ENCODE data around the gene ERICH2.
"Not testable (repeated sequence)": the region's sequence is repeated elsewhere in the genome, so short reads cannot be mapped to it uniquely, and the experiment has no call there.

ERICH2 gene

GRCh38 chr2:170742896-170743529, 27.2 kb upstream of the ERICH2 start:
- no peak overlapping the region for H3K4me3 ChIP-seq (ENCODE audit: low read length)
- H3K4me1 ChIP-seq (ENCODE audit: insufficient read depth, low read length), result no peaks in the 10 kb centered on the region
- peaks cover 10% of the 10 kb centered on the region for H3K27me3 ChIP-seq (ENCODE audit: insufficient read depth, low read length)
- no peak overlapping the region for H2AFZ ChIP-seq (ENCODE audit: low read depth, low read length)
- no peaks in the 10 kb centered on the region for H3K36me3 ChIP-seq (ENCODE audit: insufficient read depth, low read length)
- H3K9me3 ChIP-seq (ENCODE audit: low read length), result no peaks in the 10 kb centered on the region

- no peak overlapping the region for H3K4me3 ChIP-seq (ENCODE audit: low read length)
These were observed 26.5 kb upstream of the ERICH2 start for GRCh38 chr2:170743530-170744239.

GRCh38 chr2:170744248-170745002, 25.8 kb upstream of the ERICH2 start:
- no peaks in the 10 kb centered on the region for H3K4me1 ChIP-seq (ENCODE audit: insufficient read depth, low read length)
- H3K36me3 ChIP-seq (ENCODE audit: insufficient read depth, low read length), result no peaks in the 10 kb centered on the region
- H3K9me3 ChIP-seq (ENCODE audit: low read length), result no peaks in the 10 kb centered on the region
- peaks cover 10% of the 10 kb centered on the region for H3K27me3 ChIP-seq (ENCODE audit: insufficient read depth, low read length)
- H3K4me3 ChIP-seq (ENCODE audit: low read length), result no peak overlapping the region
- no peak overlapping the region for H2AFZ ChIP-seq (ENCODE audit: low read depth, low read length)

More at GRCh38 chr2:170743530-170744239, 26.5 kb upstream of the ERICH2 start:
- H3K36me3 ChIP-seq (ENCODE audit: insufficient read depth, low read length), result no peaks in the 10 kb centered on the region
- no peaks in the 10 kb centered on the region for H3K9me3 ChIP-seq (ENCODE audit: low read length)
- H3K27me3 ChIP-seq (ENCODE audit: insufficient read depth, low read length), result peaks cover 10% of the 10 kb centered on the region
- no peak overlapping the region for H2AFZ ChIP-seq (ENCODE audit: low read depth, low read length)
- no peaks in the 10 kb centered on the region for H3K4me1 ChIP-seq (ENCODE audit: insufficient read depth, low read length)

GRCh38 chr2:170745305-170745704, 24.9 kb upstream of the ERICH2 start:
- Histone ChIP-seq H3K36me3 (ENCODE audit: insufficient read depth, low read length) (no peaks in the 10 kb centered on the region), H3K9me3 (ENCODE audit: low read length) (no peaks in the 10 kb centered on the region), H3K4me3 (ENCODE audit: low read length) (no peak overlapping the region), H3K27me3 (ENCODE audit: insufficient read depth, low read length) (peaks cover 10% of the 10 kb centered on the region), H2AFZ (ENCODE audit: low read depth, low read length) (no peak overlapping the region), H3K4me1 (ENCODE audit: insufficient read depth, low read length) (no peaks in the 10 kb centered on the region)

- no peak overlapping the region for H3K4me3 ChIP-seq (ENCODE audit: low read length)
- H3K9me3 ChIP-seq (ENCODE audit: low read length), result no peaks in the 10 kb centered on the region
- H2AFZ ChIP-seq (ENCODE audit: low read depth, low read length), result no peak overlapping the region
- H3K27me3 ChIP-seq (ENCODE audit: insufficient read depth, low read length), result peaks cover 2% of the 10 kb centered on the region
- H3K36me3 ChIP-seq (ENCODE audit: insufficient read depth, low read length), result no peaks in the 10 kb centered on the region
- no peaks in the 10 kb centered on the region for H3K4me1 ChIP-seq (ENCODE audit: insufficient read depth, low read length)
These were observed 22.3 kb upstream of the ERICH2 start for GRCh38 chr2:170747921-170748320.

GRCh38 chr2:170751555-170751954, 18.6 kb upstream of the ERICH2 start:
- not testable (repeated sequence) for H3K4me3 ChIP-seq (ENCODE audit: low read length); H2AFZ ChIP-seq (ENCODE audit: low read depth, low read length); H3K27me3 ChIP-seq (ENCODE audit: insufficient read depth, low read length); H3K4me1 ChIP-seq (ENCODE audit: insufficient read depth, low read length); H3K9me3 ChIP-seq (ENCODE audit: low read length); H3K36me3 ChIP-seq (ENCODE audit: insufficient read depth, low read length)

- no peaks in the 10 kb centered on the region for H3K27me3 ChIP-seq (ENCODE audit: insufficient read depth, low read length)
- H3K36me3 ChIP-seq (ENCODE audit: insufficient read depth, low read length), result no peaks in the 10 kb centered on the region
- H2AFZ ChIP-seq (ENCODE audit: low read depth, low read length), result no peak overlapping the region
- no peak overlapping the region for H3K4me3 ChIP-seq (ENCODE audit: low read length)
- H3K4me1 ChIP-seq (ENCODE audit: insufficient read depth, low read length), result no peaks in the 10 kb centered on the region
- no peaks in the 10 kb centered on the region for H3K9me3 ChIP-seq (ENCODE audit: low read length)
These were observed 8.6 kb upstream of the ERICH2 start for GRCh38 chr2:170761572-170761971.

GRCh38 chr2:170762760-170763159, 7.4 kb upstream of the ERICH2 start:
- Histone ChIP-seq H3K36me3 (ENCODE audit: insufficient read depth, low read length) (no peaks in the 10 kb centered on the region), H3K4me1 (ENCODE audit: insufficient read depth, low read length) (no peaks in the 10 kb centered on the region), H2AFZ (ENCODE audit: low read depth, low read length) (no peak overlapping the region), H3K4me3 (ENCODE audit: low read length) (no peak overlapping the region), H3K9me3 (ENCODE audit: low read length) (no peaks in the 10 kb centered on the region), H3K27me3 (ENCODE audit: insufficient read depth, low read length) (no peaks in the 10 kb centered on the region)

- H3K27me3 ChIP-seq (ENCODE audit: insufficient read depth, low read length), result no peaks in the 10 kb centered on the region
- H2AFZ ChIP-seq (ENCODE audit: low read depth, low read length), result no peak overlapping the region
- H3K9me3 ChIP-seq (ENCODE audit: low read length), result no peaks in the 10 kb centered on the region
- H3K4me3 ChIP-seq (ENCODE audit: low read length), result no peak overlapping the region
- no peaks in the 10 kb centered on the region for H3K4me1 ChIP-seq (ENCODE audit: insufficient read depth, low read length)
- H3K36me3 ChIP-seq (ENCODE audit: insufficient read depth, low read length), result no peaks in the 10 kb centered on the region
These were observed 6.9 kb upstream of the ERICH2 start for GRCh38 chr2:170763232-170763631.

GRCh38 chr2:170764880-170765261, 5.3 kb upstream of the ERICH2 start:
- H3K4me3 ChIP-seq (ENCODE audit: low read length), result no peak overlapping the region
- H3K27me3 ChIP-seq (ENCODE audit: insufficient read depth, low read length), result no peaks in the 10 kb centered on the region
- no peaks in the 10 kb centered on the region for H3K36me3 ChIP-seq (ENCODE audit: insufficient read depth, low read length)

GRCh38 chr2:170766693-170767092, 3.5 kb upstream of the ERICH2 start:
- no peak overlapping the region for H3K4me3 ChIP-seq (ENCODE audit: low read length)
- no peaks in the 10 kb centered on the region for H3K9me3 ChIP-seq (ENCODE audit: low read length)
- H2AFZ ChIP-seq (ENCODE audit: low read depth, low read length), result no peak overlapping the region
- H3K4me1 ChIP-seq (ENCODE audit: insufficient read depth, low read length), result peaks cover 7% of the 10 kb centered on the region
- H3K36me3 ChIP-seq (ENCODE audit: insufficient read depth, low read length), result no peaks in the 10 kb centered on the region
- H3K27me3 ChIP-seq (ENCODE audit: insufficient read depth, low read length), result peaks cover 8% of the 10 kb centered on the region

More at GRCh38 chr2:170764880-170765261, 5.3 kb upstream of the ERICH2 start:
- Histone ChIP-seq H3K9me3 (ENCODE audit: low read length) (no peaks in the 10 kb centered on the region), H2AFZ (ENCODE audit: low read depth, low read length) (no peak overlapping the region), H3K4me1 (ENCODE audit: insufficient read depth, low read length) (peaks cover under 1% of the 10 kb centered on the region)

- Histone ChIP-seq H3K36me3 (ENCODE audit: insufficient read depth, low read length) (no peaks in the 10 kb centered on the region), H3K27me3 (ENCODE audit: insufficient read depth, low read length) (peaks cover 20% of the 10 kb centered on the region), H3K9me3 (ENCODE audit: low read length) (no peaks in the 10 kb centered on the region)
These were observed 635 bp downstream of the ERICH2 start for GRCh38 chr2:170770606-170771420.

More at GRCh38 chr2:170770606-170771420, 635 bp downstream of the ERICH2 start:
- Histone ChIP-seq H2AFZ (ENCODE audit: low read depth, low read length) (peak overlapping the region; percentile 91), H3K4me1 (ENCODE audit: insufficient read depth, low read length) (peaks cover 7% of the 10 kb centered on the region), H3K4me3 (ENCODE audit: low read length) (peak overlapping the region; percentile 63)

All from neuron (in vitro differentiated cells).